Neural crest cell (in vitro differentiated cells): Measurements from ENCODE around the gene DNAJB12. TPM values are rescaled to one million over a fixed set of nuclear protein-coding genes. Genes with fewer than 3 reads are reported as not detected.
"Not testable (repeated sequence)": the region's sequence is repeated elsewhere in the genome, so short reads cannot be mapped to it uniquely, and the experiment has no call there.

Experiments
- DNase-seq: peaks from one replicate; pipeline ENCODE4 v3.0.0; 2021; ENCODE audit warnings: low read depth, mixed read lengths, low spot score
- H3K27ac Mint-ChIP-seq: one replicate; pipeline ENCODE4 v1.8.0; 2021; ENCODE audit warnings: mild to moderate bottlenecking, mixed read lengths; ENCODE audit not compliant: unreplicated experiment
- H3K27me3 Mint-ChIP-seq: 2 replicates; pipeline ENCODE4 v1.8.0; 2021; ENCODE audit warnings: low read depth, mild to moderate bottlenecking, mixed read lengths
- H3K36me3 Mint-ChIP-seq: 2 replicates; pipeline ENCODE4 v1.8.0; 2021; ENCODE audit warnings: low read depth, mild to moderate bottlenecking, mixed read lengths
- H3K4me1 Mint-ChIP-seq: 2 replicates; pipeline ENCODE4 v1.8.0; 2021; ENCODE audit warnings: mixed read lengths
- H3K4me3 Mint-ChIP-seq: one replicate; pipeline ENCODE4 v1.8.0; 2021; ENCODE audit warnings: mild to moderate bottlenecking, mixed read lengths
- H3K9me3 Mint-ChIP-seq: 2 replicates; pipeline ENCODE4 v1.8.0; 2021; ENCODE audit warnings: mixed read lengths
- total RNA-seq: library from RNA; stranded (reverse); gene quantifications from 2 replicates; pipeline ENCODE4 v1.2.1, GENCODE V29; 2021
- TF ChIP-seq, protein P1 (sequence below): fragments of 200-600 bp; sonication (generic); conservative IDR thresholded peaks from 2 replicates; pipeline ENCODE4 v1.5.0; 2021; ENCODE audit warnings: antibody characterized with exemption, mild to moderate bottlenecking

The DNAJB12 gene
- total RNA-seq, 1 donor from 2014 or later: 36.5 TPM

DNA sequence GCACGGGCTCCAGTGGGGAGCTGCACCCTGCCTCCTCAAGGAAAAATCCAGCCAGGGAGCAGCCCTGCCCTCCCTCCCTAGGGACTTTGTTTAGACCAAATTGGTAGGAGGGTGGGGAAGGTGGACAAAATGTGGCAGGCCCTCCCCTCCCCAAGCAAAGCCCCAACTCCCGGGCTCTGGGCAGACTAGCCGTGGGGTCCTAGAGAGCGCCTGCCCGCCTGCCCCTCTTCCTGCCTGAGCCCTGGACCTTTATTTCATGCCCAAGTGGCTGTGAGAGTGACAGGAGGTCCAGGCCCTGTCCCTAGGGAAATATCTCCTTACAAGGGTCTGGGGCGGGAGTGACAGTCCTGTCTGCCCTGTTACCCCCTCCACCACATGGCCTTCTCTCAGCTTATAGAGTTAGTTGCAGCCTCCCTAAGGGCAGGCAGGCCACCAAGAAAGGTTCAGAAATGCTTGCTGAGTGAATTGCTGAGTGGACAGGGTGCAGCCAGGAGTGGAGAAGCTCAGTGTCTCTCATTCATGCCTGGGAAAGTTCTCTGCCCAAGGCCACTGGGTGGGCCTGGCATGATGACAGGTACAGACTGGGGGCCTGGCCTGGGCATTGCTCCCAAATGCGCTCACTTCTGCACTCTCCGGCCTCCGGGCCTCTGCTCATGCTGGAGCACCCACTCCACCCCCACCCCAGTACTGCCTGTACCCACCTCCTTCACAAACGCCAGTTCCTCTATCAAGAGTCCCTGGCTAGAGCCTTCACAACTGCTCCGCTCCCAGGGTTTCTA, 25.2 kb downstream of the DNAJB12 start:
- H3K9me3 Mint-ChIP-seq: no peaks in the 10 kb centered on the region
- peaks cover 2% of the 10 kb centered on the region for H3K27me3 Mint-ChIP-seq
- peaks cover 77% of the 10 kb centered on the region for H3K4me1 Mint-ChIP-seq
- TF ChIP-seq, protein P1, sequence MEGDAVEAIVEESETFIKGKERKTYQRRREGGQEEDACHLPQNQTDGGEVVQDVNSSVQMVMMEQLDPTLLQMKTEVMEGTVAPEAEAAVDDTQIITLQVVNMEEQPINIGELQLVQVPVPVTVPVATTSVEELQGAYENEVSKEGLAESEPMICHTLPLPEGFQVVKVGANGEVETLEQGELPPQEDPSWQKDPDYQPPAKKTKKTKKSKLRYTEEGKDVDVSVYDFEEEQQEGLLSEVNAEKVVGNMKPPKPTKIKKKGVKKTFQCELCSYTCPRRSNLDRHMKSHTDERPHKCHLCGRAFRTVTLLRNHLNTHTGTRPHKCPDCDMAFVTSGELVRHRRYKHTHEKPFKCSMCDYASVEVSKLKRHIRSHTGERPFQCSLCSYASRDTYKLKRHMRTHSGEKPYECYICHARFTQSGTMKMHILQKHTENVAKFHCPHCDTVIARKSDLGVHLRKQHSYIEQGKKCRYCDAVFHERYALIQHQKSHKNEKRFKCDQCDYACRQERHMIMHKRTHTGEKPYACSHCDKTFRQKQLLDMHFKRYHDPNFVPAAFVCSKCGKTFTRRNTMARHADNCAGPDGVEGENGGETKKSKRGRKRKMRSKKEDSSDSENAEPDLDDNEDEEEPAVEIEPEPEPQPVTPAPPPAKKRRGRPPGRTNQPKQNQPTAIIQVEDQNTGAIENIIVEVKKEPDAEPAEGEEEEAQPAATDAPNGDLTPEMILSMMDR: no peak
- no peaks in the 10 kb centered on the region for H3K36me3 Mint-ChIP-seq
- peak overlapping the region; percentile 31 for H3K4me3 Mint-ChIP-seq
- no peak overlapping the region for H3K27ac Mint-ChIP-seq
- no peak for DNase-seq

DNA sequence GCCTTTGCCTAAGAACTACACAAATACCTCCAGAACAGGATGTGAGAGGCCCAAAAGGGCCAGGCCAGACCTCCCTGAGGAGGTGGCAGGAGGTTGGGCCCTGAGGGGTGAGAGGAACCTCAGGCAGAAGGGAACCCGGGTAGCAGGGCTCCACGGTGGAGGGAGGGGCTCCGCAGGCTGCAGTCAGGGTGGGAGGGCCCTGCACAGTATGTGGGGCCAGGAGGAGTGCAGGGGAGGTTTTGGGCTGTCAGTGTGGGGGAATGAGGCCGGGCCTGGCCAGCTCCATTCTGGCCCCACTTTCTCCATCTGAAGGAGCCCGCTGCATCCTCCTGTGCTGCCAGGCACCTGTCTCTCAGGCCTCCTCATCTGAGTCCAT, 25.9 kb downstream of the DNAJB12 start:
- Mint-ChIP-seq H3K9me3 (no peaks in the 10 kb centered on the region), H3K4me1 (peaks cover 76% of the 10 kb centered on the region), H3K4me3 (no peak overlapping the region), H3K27me3 (peaks cover 2% of the 10 kb centered on the region), H3K36me3 (no peaks in the 10 kb centered on the region), H3K27ac (no peak overlapping the region)
- no peak for DNase-seq
- TF ChIP-seq, protein P1: no peak

DNA sequence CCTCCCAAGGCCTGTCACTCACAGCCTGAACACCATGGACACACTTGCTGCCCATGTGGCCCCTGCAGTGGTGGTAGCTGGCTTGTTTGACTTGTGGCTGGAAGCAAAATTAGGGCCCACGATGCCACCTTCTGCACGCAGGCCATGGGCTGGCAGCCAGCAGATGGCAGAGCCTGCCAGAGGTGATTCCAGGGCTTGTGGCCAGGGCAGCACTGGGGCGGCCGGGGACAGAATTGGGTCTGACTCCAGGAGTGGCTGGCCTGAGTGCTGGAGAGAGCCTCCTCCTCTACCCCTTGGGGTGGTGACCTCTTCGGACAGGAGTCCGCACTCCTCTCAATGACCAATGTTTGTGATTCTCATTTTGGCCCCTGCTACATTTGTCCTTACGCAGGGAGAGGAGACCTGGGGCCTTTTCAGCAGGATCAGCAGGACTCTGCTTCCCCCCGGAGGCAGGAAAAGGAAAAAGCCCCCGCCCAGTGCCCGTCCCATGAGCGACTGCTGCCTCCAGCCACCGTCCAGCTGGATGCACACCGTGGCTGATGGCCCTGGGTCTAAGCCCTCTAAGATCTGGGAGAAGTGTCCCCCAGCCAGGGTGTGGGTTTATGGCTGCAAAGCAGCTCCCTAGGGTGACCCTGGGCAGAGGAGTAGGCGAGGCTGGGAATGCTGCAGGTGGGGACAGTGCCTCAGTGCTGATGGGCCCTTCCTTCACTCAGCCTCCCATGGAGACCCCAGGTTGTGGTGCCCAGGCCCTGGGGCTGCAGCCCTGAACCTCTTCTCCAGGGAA, 26.5 kb downstream of the DNAJB12 start:
- H3K27ac Mint-ChIP-seq: peak overlapping the region; percentile 43
- peaks cover 2% of the 10 kb centered on the region for H3K27me3 Mint-ChIP-seq
- no peaks in the 10 kb centered on the region for H3K9me3 Mint-ChIP-seq
- TF ChIP-seq, protein P1: peak; percentile 69
- H3K4me1 Mint-ChIP-seq: peaks cover 71% of the 10 kb centered on the region
- H3K36me3 Mint-ChIP-seq: no peaks in the 10 kb centered on the region
- peak; percentile 62 for DNase-seq
- H3K4me3 Mint-ChIP-seq: peak overlapping the region; percentile 27

DNA sequence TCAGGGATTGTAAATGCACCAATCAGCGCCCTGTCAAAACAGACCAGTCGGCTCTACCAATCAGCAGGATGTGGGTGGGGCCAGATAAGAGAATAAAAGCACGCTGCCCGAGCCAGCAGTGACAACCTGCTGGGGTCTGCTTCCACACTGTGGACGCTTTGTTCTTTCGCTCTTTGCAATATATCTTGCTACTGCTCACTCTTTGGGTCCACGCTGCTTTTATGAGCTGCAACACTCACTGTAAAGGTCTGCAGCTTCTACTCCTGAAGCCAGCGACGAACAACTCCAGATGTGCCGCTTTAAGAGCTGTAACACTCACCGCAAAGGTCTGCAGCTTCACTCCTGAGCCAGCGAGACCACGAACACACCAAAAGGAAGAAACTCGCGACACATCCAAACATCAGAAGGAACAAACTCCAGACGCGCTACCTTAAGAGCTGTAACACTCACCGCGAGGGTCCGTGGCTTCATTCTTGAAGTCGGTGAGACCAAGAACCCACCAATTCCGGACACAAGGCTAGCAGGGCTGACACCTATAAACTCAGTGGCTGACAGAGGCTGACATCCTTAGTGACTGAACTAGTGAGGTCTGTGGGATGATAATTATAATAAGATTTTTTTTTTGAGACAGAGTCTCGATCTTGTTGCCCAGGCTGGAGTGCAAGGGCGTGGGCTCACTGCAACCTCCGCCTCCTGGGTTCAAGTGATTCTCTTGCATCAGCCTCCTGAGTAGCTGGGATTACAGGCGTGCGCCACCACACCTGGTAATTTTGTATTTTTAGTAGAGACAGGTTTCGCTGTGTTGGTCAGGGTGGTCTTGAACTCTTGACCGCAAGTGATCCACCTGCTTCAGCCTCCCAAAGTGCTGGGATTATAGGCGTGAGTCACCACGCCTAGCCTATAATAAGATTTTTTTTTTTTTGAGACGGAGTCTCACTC, 27.8 kb downstream of the DNAJB12 start:
- not testable (repeated sequence) for H3K27me3 Mint-ChIP-seq, H3K9me3 Mint-ChIP-seq, DNase-seq, H3K36me3 Mint-ChIP-seq
- peaks cover 59% of the 10 kb centered on the region for H3K4me1 Mint-ChIP-seq
- H3K4me3 Mint-ChIP-seq: peak overlapping the region; percentile 81
- peak overlapping the region; percentile 88 for H3K27ac Mint-ChIP-seq

DNA sequence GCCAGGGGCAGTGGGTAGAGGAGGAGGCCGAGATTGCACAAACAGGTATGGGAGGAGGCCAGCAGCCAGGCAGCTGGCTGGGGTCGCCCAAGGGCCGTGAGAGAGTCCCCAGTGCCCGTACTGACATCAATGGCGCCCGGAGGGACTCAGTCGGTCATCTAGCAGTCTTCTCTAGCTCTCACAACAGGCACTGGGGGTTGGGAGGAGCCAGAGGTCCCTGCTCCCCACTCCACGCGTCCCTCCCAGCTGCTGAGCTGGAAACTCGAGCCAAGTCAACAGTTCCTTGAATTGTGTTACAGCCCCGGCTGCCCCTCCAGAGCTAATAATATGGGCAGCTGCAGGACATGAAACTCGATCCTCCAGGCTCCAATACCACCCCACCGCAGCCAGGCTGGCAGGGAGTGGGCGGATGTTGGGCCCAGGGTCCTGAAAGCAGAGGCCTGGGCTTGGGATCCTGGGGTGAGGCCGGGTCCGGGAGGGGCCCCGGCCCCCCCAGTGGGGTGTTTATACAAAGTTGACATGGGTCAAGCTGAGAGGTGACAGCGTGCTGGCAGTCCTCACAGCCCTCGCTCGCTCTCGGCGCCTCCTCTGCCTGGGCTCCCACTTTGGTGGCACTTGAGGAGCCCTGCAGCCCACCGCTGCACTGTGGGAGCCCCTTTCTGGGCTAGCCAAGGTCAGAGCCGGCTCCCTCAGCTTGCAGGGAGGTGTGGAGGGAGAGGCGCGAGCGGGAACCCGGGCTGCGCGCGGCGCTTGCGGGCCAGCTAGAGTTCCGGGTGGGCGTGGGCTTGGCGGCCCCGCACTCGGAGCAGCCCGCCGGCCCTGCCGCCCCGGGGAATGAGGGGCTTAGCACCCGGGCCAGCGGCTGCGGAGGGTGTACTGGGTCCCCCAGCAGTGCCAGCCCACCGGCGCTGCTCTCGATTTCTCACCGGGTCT, 29.2 kb downstream of the DNAJB12 start:
- not testable (repeated sequence) for DNase-seq, H3K27me3 Mint-ChIP-seq, H3K36me3 Mint-ChIP-seq, H3K9me3 Mint-ChIP-seq
- Mint-ChIP-seq H3K4me1 (peaks cover 51% of the 10 kb centered on the region), H3K27ac (peak overlapping the region; percentile 75), H3K4me3 (peak overlapping the region; percentile 62)
